Parathyroid adenoma (tissue), 2 donors: ENCODE measurements around the gene CNST.

Experiments used
- H2AFZ ChIP-seq: fragments of 300-600 bp; sonication (generic); one replicate; pipeline ENCODE4 v1.7.0; 2017; ENCODE audit warnings: antibody characterized with exemption, mild to moderate bottlenecking
- H3K27ac ChIP-seq: fragments of 300-600 bp; sonication (generic); one replicate; pipeline ENCODE4 v1.7.0; 2017
- H3K27me3 ChIP-seq: fragments of 300-600 bp; sonication (generic); one replicate; pipeline ENCODE4 v1.7.0; 2017; ENCODE audit warnings: low read length; ENCODE audit not compliant: control insufficient read depth, insufficient read depth
- H3K36me3 ChIP-seq: fragments of 300-600 bp; sonication (generic); one replicate; pipeline ENCODE4 v1.7.0; 2017; ENCODE audit warnings: low read length; ENCODE audit not compliant: control insufficient read depth, insufficient read depth
- H3K4me1 ChIP-seq: fragments of 300-600 bp; sonication (generic); one replicate; pipeline ENCODE4 v1.7.0; 2017; ENCODE audit warnings: control low read depth
- H3K4me2 ChIP-seq: fragments of 300-600 bp; sonication (generic); one replicate; pipeline ENCODE4 v1.7.0; 2017; ENCODE audit warnings: low read length
- H3K4me3 ChIP-seq: fragments of 300-600 bp; sonication (generic); one replicate; pipeline ENCODE4 v1.7.0; 2017; ENCODE audit warnings: low read depth, low read length
- H3K79me2 ChIP-seq: fragments of 300-600 bp; sonication (generic); one replicate; pipeline ENCODE4 v1.7.0; 2017; ENCODE audit warnings: control low read depth
- H3K9ac ChIP-seq: fragments of 300-600 bp; sonication (generic); one replicate; pipeline ENCODE4 v1.7.0; 2017; ENCODE audit warnings: mild to moderate bottlenecking
- H3K9me3 ChIP-seq: fragments of 300-600 bp; sonication (generic); one replicate; pipeline ENCODE4 v1.7.0; 2017; ENCODE audit warnings: low read length; ENCODE audit not compliant: control insufficient read depth
- TF ChIP-seq, protein P1 (sequence below): fragments of 300-600 bp; sonication (generic); IDR thresholded peaks from one replicate; pipeline ENCODE4 v1.7.0; 2017; ENCODE audit warnings: antibody characterized with exemption, mild to moderate bottlenecking
- donor health status: primary hyperparathyroidism.

CNST gene

DNA sequence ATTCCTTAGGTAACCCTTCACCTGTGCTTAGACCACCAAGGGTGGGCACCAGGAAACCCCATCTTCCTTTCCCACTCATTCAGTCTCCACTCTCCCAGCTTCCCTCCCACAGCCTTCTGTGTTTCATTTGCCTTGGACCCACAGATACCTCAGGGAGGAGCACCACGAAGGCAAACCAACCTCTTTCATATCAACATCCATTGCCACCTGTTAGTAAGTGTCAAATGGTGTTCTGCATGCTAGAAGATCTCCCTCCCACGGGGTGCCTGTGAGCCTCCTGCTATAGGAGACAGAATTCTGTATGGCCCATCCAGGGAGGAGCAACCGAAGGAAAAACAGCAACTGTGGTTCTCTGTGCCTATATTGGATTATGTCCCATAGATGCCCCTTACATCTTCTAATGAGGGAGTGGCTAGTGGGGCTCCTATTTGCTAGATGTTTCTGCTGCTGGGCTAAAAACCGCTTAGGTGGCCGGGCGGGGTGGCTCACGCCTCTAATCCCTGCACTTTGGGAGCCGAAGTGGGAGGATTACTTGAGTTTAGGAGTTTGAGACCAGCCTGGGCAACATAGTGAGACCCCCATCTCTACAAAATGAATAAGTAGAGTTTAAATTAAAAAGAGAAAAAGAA lies 132.3 kb downstream of the CNST start:
- TF ChIP-seq, protein P1, sequence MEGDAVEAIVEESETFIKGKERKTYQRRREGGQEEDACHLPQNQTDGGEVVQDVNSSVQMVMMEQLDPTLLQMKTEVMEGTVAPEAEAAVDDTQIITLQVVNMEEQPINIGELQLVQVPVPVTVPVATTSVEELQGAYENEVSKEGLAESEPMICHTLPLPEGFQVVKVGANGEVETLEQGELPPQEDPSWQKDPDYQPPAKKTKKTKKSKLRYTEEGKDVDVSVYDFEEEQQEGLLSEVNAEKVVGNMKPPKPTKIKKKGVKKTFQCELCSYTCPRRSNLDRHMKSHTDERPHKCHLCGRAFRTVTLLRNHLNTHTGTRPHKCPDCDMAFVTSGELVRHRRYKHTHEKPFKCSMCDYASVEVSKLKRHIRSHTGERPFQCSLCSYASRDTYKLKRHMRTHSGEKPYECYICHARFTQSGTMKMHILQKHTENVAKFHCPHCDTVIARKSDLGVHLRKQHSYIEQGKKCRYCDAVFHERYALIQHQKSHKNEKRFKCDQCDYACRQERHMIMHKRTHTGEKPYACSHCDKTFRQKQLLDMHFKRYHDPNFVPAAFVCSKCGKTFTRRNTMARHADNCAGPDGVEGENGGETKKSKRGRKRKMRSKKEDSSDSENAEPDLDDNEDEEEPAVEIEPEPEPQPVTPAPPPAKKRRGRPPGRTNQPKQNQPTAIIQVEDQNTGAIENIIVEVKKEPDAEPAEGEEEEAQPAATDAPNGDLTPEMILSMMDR = no peak
- peak overlapping the region; percentile 36 for H3K4me2 ChIP-seq
- H3K4me1 ChIP-seq = no peaks in the 10 kb centered on the region
- H3K27me3 ChIP-seq = no peaks in the 10 kb centered on the region
- peak overlapping the region; percentile 17 for H3K4me3 ChIP-seq
- no peaks in the 10 kb centered on the region for H3K9me3 ChIP-seq
- peak overlapping the region; percentile 8 for H3K27ac ChIP-seq
- H3K79me2 ChIP-seq = no peaks in the 10 kb centered on the region
- peak overlapping the region; percentile 81 for H2AFZ ChIP-seq
- no peaks in the 10 kb centered on the region for H3K36me3 ChIP-seq
- no peak overlapping the region for H3K9ac ChIP-seq

DNA sequence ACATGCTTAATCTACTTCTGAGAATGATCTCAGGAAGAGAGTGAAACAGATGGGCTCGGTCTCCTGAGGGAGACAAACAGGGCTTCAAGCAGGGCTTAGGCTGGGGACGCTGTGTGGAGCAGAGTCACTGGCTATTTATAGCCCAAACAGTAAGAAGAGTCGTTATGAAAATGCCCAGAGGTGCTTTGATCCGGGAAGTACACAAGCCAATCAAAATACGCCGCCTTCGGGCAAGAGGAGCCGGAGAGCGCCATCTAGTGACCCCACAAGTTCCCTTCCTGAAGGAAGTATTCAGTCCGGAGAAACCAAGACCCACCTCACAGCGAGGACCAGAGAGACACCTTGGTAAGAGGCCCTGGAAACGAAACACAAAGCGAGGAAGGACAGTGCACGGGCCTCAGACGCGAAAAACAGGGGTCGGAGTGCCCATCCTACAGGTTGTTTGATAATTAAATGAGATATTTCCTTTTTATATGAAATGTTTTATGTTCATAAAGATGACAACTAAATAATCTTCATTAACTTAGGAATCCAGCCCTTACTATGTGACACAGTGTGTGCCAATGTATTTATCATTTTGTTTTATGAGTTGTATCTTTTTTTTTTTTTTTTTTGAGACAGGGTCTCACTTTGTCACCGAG lies 133.0 kb downstream of the CNST start:
- H3K9me3 ChIP-seq = no peaks in the 10 kb centered on the region
- no peaks in the 10 kb centered on the region for H3K79me2 ChIP-seq
- H3K4me3 ChIP-seq = peak overlapping the region; percentile 17
- peak overlapping the region; percentile 81 for H2AFZ ChIP-seq
- TF ChIP-seq, protein P1 = peak; percentile 58
- peak overlapping the region; percentile 36 for H3K4me2 ChIP-seq
- H3K27me3 ChIP-seq = no peaks in the 10 kb centered on the region
- H3K27ac ChIP-seq = peak overlapping the region; percentile 8
- H3K4me1 ChIP-seq = no peaks in the 10 kb centered on the region
- no peak overlapping the region for H3K9ac ChIP-seq
- H3K36me3 ChIP-seq = no peaks in the 10 kb centered on the region

DNA sequence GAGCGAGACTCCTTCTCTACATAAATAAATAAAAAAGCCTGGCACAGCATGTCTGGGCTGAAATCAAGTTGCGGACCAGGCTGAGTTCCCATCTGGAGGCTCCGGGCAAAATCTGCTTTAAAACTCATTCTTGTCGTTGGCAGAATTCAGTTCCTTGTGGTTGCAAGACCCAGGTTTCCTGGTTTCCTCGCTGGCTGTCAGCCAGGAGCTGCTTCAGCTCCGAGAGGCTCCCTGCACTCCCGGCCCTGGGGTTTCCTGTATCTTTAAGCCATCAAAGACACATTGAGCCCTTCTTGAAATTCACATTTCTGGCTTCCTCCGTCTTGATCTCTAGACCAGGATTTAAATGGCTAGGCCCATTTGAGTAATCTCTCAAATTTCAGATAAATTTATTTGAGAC lies 137.3 kb downstream of the CNST start:
- Histone ChIP-seq H3K9ac (no peak overlapping the region), H3K27ac (no peak overlapping the region), H2AFZ (no peak overlapping the region), H3K79me2 (no peaks in the 10 kb centered on the region), H3K36me3 (no peaks in the 10 kb centered on the region), H3K9me3 (no peaks in the 10 kb centered on the region), H3K4me3 (no peak overlapping the region), H3K4me1 (no peaks in the 10 kb centered on the region), H3K27me3 (no peaks in the 10 kb centered on the region), H3K4me2 (no peak overlapping the region)
- TF ChIP-seq, protein P1 = no peak

DNA sequence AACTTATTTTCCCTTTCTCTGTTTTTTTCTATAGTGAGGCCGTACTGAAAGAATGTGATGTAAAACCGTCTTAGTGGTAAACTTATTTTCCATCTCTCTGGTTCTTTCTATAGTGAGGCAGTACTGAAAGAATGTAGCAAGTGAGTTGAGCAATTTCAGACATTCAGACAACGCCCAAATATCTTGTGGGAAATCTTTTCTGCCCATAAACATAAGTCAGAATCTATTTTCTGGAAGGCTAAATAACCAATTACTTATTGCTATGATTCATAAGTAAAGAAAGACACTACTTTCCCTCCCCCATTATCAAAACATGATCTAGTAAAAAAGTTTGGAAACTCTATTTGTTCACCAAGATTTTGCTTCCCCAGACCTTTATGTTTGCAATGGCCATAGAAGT lies 139.1 kb downstream of the CNST start:
- TF ChIP-seq, protein P1 = no peak
- no peaks in the 10 kb centered on the region for H3K4me1 ChIP-seq
- H3K4me3 ChIP-seq = no peak overlapping the region
- no peak overlapping the region for H2AFZ ChIP-seq
- H3K9ac ChIP-seq = no peak overlapping the region
- H3K27me3 ChIP-seq = no peaks in the 10 kb centered on the region
- H3K27ac ChIP-seq = no peak overlapping the region
- H3K9me3 ChIP-seq = no peaks in the 10 kb centered on the region
- no peak overlapping the region for H3K4me2 ChIP-seq
- H3K36me3 ChIP-seq = no peaks in the 10 kb centered on the region
- H3K79me2 ChIP-seq = no peaks in the 10 kb centered on the region

DNA sequence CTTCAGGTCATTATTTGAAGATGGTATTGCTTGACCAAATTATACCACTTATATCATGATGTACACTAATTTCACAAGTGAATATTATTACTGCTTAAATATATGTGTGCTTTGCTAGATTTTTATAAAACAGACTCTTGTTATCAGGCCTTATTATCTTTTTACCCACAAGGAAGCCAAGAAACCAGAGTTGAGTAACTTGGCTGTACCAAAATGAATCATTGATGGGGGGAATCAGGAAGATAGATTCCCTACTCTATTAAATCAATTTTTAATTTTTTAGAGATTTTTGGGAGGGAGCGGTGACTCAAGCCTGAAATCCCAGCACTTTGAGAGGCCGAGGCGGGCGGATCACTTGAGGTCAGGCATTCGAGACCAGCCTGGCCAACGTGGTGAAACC lies 141.9 kb downstream of the CNST start:
- Histone ChIP-seq H3K4me2 (no peak overlapping the region), H3K79me2 (no peaks in the 10 kb centered on the region), H3K9ac (no peak overlapping the region), H3K4me1 (no peaks in the 10 kb centered on the region), H3K27ac (no peak overlapping the region), H3K27me3 (no peaks in the 10 kb centered on the region), H3K36me3 (no peaks in the 10 kb centered on the region), H2AFZ (no peak overlapping the region), H3K9me3 (no peaks in the 10 kb centered on the region), H3K4me3 (no peak overlapping the region)
- TF ChIP-seq, protein P1 = no peak
